Measurements from ENCODE around the gene HPS6. TPM values are rescaled to one million over a fixed set of nuclear protein-coding genes. Genes with fewer than 3 reads are reported as not detected.
A peak's percentile ranks its signal among the peaks of the same experiment; 100 is the strongest.

The HPS6 gene
- total RNA-seq, 1 experiment from 2014 or later: 19.5 TPM

DNA sequence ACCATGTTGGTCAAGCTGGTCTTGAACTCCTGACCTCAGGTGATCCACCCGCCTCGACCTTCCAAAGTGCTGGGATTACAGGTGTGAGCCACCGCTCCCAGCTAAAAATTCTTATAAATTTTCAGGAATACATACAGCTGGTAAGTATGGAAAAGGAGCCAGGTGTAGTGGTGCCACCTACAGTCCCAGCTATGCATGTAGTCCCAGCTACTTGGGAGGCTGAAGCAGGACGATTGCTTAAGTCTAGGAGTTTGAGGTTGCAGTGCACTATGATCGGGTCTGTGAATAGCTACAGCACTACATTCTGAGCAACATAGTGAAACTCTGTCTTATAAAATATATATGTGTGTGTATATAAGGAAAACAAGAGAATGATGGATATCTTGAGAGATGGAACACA, 36.0 kb downstream of the HPS6 start:
- intact Hi-C loops (cut with micrococcal nuclease; ENCODE audit: unreplicated experiment): no loop called here
- CTCF ChIA-PET: interaction anchor here (0.7 to 1.2 kb wide), 6 partner anchors 15 to 260 kb away, joined by 3 to 6 read pairs (median 4); no protein-coding TSS in a partner anchor
- Mint-ChIP-seq H3K36me3 (ENCODE audit: insufficient read depth, unreplicated experiment) (no peaks in the 10 kb centered on the region), H3K9me3 (ENCODE audit: unreplicated experiment) (no peaks in the 10 kb centered on the region), H3K27ac (ENCODE audit: unreplicated experiment) (no peak overlapping the region), H3K27me3 (ENCODE audit: insufficient read depth, unreplicated experiment) (no peaks in the 10 kb centered on the region), H3K4me1 (ENCODE audit: low read depth, unreplicated experiment) (no peaks in the 10 kb centered on the region), H3K4me3 (ENCODE audit: unreplicated experiment) (no peak overlapping the region)
- no peaks in the 10 kb centered on the region for H3K36me3 ChIP-seq (ENCODE audit: control insufficient read depth, insufficient read depth, low read length)
- no peaks in the 10 kb centered on the region for H3K27me3 ChIP-seq (replicated peaks; ENCODE audit: control insufficient read depth, insufficient read depth, low read length)
- POLR2A ChIA-PET: interaction anchor here (0.9 kb wide), 1 partner anchor 14 kb away, joined by 6 read pairs; no protein-coding TSS in a partner anchor
- H3K4me3 ChIP-seq (ENCODE audit: low read depth, low read length): no peak overlapping the region
- H3K9me3 ChIP-seq: no peaks in the 10 kb centered on the region
- TF ChIP-seq CTCF (IDR thresholded peaks at IDR 0.05; ENCODE audit: insufficient read depth in 1 of 2, low read depth in 1 of 2, low read length in 1 of 2, severe bottlenecking in 1 of 2, unreplicated experiment in 1 of 2): peak; percentile 19 to 53
- BruUV-seq (replicated peaks): no TSS peak
- peak in 1 of 2 experiments; percentile 29 for DNase-seq
- H3K4me1 ChIP-seq: no peaks in the 10 kb centered on the region

DNA sequence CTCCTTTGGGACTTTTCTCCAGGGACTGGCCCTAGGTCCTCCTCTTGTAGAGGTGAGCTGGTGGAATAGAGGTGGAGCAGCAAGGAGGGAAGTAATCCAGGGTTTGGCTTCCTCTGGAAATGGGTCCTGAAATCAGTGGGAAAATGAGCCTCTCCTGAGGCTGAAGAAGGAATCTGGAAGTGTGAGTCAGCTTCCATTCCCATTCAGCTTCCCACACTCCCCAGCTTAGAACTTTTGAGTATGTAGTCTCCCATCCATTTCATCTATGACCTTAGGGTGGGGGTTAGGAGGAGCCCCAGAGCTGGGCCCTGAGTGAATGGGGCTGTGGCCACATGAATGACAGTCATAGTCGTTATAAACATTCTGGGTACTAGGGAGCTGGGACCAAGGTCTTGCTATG, 37.3 kb downstream of the HPS6 start:
- Mint-ChIP-seq H3K27me3 (ENCODE audit: insufficient read depth, unreplicated experiment) (no peaks in the 10 kb centered on the region), H3K4me3 (ENCODE audit: unreplicated experiment) (no peak overlapping the region), H3K4me1 (ENCODE audit: low read depth, unreplicated experiment) (no peaks in the 10 kb centered on the region), H3K9me3 (ENCODE audit: unreplicated experiment) (no peaks in the 10 kb centered on the region), H3K36me3 (ENCODE audit: insufficient read depth, unreplicated experiment) (no peaks in the 10 kb centered on the region), H3K27ac (ENCODE audit: unreplicated experiment) (no peak overlapping the region)
- CTCF ChIA-PET: interaction anchor here (0.7 kb wide), 1 partner anchor 10 kb away, joined by 3 read pairs; no protein-coding TSS in a partner anchor
- intact Hi-C loops (cut with micrococcal nuclease; ENCODE audit: unreplicated experiment): no loop called here
- no TSS peak for BruUV-seq (replicated peaks)
- Histone ChIP-seq H3K4me3 (ENCODE audit: low read depth, low read length) (no peak overlapping the region), H3K9me3 (no peaks in the 10 kb centered on the region), H3K4me1 (no peaks in the 10 kb centered on the region), H3K36me3 (ENCODE audit: control insufficient read depth, insufficient read depth, low read length) (peaks cover 1% of the 10 kb centered on the region; the same call in 1 of the 2 replicates), H3K27me3 (replicated peaks; ENCODE audit: control insufficient read depth, insufficient read depth, low read length) (no peaks in the 10 kb centered on the region)
- POLR2A ChIA-PET: interaction anchor here (2.0 kb wide), 1 partner anchor 13 kb away, joined by 7 read pairs; no protein-coding TSS in a partner anchor
- DNase-seq: no peak
- TF ChIP-seq CTCF (IDR thresholded peaks at IDR 0.05; ENCODE audit: insufficient read depth in 1 of 2, low read depth in 1 of 2, low read length in 1 of 2, severe bottlenecking in 1 of 2, unreplicated experiment in 1 of 2): no peak

GRCh38 chr10:102106998-102107397, 41.8 kb downstream of the HPS6 start:
- Histone ChIP-seq H3K4me3 (ENCODE audit: low read depth, low read length) (no peak overlapping the region), H3K36me3 (ENCODE audit: control insufficient read depth, insufficient read depth, low read length) (peaks cover 9% of the 10 kb centered on the region), H3K4me1 (no peaks in the 10 kb centered on the region), H3K9me3 (no peaks in the 10 kb centered on the region), H3K27me3 (replicated peaks; ENCODE audit: control insufficient read depth, insufficient read depth, low read length) (no peaks in the 10 kb centered on the region)
- Mint-ChIP-seq H3K4me3 (ENCODE audit: unreplicated experiment) (no peak overlapping the region), H3K9me3 (ENCODE audit: unreplicated experiment) (no peaks in the 10 kb centered on the region), H3K27ac (ENCODE audit: unreplicated experiment) (no peak overlapping the region), H3K27me3 (ENCODE audit: insufficient read depth, unreplicated experiment) (no peaks in the 10 kb centered on the region), H3K4me1 (ENCODE audit: low read depth, unreplicated experiment) (no peaks in the 10 kb centered on the region), H3K36me3 (ENCODE audit: insufficient read depth, unreplicated experiment) (peaks cover 10% of the 10 kb centered on the region)
- POLR2A ChIA-PET: no interaction called here
- intact Hi-C loops (cut with micrococcal nuclease; ENCODE audit: unreplicated experiment): no loop called here
- BruUV-seq (replicated peaks): no TSS peak
- no peak for DNase-seq
- TF ChIP-seq CTCF (IDR thresholded peaks at IDR 0.05; ENCODE audit: insufficient read depth in 1 of 2, low read depth in 1 of 2, low read length in 1 of 2, severe bottlenecking in 1 of 2, unreplicated experiment in 1 of 2): no peak
- CTCF ChIA-PET: no interaction called here

Data from Caco-2 (cell line).